GM18858 (cell line): ENCODE data around the gene AMPD3.

Source experiments
- ATAC-seq: cut with Tn5 transposase; IDR thresholded peaks from one replicate; pipeline ENCODE4 v1.9.1; 2021; ENCODE audit not compliant: unreplicated experiment

AMPD3 gene

DNA sequence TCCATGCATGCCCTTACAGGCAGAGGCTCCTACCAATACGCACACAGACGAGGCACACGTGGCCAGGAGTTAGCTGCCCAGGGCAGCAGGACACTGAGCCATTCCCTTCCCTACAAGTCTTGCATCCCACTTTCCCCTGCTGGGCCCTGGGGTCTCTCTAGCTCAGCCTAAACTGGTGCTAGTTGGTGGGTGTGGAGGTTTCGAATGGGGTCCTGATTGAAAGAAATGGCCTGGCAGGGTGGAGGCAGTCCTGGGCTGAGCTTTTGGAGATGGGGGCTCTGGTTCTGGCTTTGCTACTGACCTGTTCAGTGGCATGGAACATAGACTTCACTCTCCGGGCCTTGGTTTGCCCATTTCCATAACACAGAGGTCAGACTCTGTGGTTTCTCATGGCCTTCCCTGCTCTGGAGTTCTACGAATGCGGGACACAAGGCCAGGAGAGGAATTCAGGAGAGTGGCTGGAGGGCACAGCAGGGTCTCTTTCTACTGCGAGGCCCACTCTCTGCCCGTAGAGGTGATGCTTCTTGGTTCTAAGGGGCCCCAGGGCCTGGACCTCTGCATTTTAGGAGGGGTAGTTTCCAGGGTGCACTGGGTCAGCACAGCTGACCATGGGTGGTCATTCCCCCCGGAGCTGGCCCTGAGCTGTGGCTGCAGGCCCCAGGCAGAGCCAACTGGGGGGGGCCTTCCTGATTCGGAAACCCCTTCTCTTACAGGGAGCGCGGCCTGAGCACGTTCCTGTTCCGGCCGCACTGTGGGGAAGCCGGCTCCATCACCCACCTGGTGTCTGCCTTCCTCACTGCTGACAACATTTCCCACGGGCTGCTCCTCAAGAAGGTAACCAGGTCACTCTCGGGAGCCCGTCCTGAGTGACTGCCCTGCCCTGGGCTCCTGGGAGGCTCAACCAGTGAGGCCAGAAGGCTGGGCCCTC lies 46.0 kb downstream of the AMPD3 start:
- ATAC-seq = no peak

DNA sequence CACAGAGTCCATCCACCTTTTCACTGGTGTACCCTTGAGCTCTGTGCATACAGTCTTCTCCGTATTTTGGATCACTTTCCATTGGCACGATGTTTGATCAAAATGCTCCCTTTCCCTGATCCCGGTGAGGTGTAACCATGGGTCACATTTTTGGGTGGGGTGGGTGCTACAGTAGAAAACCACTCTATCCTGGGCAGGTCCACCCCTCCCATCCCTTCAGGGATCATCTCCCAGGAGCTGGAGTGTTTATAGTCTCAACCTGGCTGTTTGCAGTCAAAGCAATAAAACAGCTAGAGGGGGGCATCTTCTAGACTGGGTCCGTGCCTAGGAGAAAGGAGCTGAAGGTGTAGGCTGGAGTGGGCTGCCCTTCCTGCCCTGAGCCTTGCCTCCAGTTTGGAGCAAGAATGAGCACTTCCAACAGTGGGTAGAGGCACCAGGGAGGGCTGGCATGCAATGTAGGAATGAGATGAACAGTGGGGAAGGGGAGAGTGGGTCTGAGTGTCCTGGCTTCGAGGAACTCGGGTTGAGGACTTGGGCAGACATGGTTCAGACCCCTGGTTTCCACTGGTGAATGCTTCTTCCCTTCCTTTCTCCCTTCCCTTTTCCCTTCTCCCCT lies 47.1 kb downstream of the AMPD3 start:
- ATAC-seq = no peak

DNA sequence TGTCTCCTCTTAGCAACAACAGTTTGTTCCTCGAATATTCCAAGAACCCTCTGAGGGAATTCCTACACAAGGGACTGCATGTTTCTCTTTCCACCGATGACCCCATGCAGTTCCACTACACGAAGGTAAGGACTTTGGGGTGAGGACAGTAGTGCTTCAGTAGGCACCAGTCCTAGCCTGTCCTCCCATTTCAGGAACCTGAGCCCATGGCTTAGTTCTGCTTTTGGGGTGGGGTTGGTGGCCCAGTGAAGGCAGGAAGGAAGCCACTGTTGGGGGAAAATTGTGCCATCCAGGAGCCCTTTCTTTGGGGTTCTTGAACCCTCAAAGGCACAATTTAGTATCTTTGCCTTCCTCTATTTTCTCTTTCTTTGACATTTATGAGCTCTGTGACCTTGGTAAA lies 47.7 kb downstream of the AMPD3 start:
- ATAC-seq = no peak

DNA sequence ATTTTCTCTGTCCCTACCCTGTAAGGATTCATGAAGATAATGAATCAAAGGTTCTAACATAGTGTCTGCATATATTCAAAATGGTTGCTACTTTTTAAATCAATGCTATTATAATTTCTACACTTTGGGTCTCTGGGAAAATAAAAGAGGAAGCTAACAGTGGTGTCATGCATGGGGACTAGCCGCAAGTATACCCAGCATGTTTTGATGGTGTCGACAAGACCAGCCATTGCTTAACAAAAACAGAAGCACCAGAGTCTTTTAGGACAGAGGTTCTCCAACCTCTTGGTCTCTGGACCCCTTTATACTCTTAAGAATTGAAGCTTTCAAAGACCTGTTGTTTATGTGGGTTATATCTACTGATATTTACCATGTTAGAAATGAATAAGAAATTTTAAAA lies 48.2 kb downstream of the AMPD3 start:
- no peak for ATAC-seq

DNA sequence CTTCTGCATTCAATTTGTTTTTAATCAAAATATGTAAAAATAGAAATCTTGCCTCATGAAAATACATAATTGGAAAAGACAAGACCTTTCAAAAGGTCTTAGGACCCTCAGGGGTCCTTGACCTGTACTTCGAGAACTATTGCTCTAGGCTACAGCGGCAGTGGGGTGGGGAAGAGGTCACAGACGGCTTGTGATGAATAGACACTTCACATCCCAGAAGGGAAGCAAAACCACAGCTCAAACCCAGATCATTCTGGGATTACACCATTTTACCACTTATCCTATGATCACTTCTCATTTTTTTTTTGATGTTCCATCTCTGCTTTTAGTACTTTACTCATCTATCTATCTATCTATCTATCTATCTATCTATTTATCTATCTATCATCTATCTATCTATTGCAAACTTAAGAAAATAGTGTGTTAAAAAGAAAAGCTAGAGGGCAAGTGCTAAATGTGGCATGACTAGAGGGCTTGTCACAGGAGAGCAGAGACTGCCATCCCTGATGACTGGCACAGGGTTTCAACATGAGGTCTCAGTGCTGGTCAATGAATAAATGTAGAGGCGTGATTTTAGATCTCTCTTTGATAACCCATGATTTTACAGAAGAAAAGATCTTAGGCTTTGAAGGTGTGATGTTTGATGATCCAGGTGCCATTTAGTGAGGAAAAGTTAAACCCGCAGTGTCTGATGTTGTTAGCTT lies 48.9 kb downstream of the AMPD3 start:
- ATAC-seq = no peak

DNA sequence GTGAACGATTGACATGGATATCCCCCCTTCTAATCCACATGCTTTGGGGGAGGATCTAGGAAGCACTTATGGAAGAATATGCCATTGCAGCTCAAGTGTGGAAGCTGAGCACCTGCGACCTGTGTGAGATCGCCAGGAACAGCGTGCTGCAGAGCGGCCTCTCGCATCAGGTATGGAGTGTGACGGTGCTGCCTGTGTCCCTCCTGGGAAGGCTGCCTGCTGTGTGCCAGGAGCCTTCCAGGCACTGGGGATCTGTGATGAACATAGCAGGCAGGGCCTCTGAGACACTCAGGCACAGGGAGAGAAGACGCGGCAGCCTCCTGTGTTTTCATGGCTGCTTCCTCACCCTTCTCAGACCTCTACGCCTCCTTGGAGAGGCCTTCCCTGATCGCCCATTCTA lies 49.4 kb downstream of the AMPD3 start:
- ATAC-seq = no peak

DNA sequence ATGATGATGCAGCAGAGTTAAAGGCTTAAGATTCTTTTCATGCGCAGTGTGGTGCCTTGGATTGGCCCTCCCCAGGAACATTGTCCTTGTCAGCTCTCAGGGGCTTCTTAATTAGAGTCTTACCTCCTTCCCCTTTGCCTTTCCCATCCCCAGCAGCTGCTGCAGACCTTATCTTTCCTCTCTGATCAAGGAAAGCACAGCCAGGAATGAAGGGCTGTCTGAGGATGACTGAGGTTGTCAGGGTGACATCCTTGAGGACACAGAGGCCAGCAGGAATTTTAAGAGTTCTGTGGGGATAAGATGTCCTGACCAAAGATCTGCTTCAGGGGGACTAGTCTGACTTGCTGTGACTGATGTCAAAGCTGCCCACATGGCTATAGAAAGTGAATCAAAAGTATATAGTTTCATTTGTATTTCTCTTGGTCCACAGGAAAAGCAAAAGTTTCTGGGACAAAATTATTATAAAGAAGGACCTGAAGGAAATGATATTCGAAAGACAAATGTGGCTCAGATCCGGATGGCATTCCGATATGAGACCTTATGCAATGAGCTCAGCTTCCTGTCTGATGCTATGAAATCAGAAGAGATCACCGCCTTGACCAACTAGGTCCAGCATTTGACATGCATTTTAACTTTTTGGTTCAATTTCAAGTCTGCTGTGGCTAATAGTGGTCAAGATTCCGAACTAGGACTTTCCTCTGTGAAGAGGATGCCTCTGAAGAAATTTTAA lies 50.4 kb downstream of the AMPD3 start:
- no peak for ATAC-seq

DNA sequence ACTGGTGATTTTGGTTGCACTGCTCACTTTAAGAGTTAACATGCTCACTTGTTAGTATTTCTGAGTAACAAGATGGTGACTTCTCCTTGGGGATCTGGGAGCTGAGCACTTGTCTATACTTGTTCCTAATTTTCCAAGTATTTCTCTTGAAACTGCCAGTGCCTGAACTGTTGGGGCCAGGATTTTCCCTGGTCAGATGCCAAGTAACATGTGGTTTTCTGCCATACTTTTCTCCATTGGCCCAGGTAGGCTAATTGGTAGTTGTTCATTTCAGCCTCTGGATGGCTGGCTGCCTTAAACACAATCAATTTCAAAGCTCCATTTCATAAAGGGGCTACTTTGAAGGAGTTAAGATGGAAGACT lies 50.9 kb downstream of the AMPD3 start:
- no peak for ATAC-seq

DNA sequence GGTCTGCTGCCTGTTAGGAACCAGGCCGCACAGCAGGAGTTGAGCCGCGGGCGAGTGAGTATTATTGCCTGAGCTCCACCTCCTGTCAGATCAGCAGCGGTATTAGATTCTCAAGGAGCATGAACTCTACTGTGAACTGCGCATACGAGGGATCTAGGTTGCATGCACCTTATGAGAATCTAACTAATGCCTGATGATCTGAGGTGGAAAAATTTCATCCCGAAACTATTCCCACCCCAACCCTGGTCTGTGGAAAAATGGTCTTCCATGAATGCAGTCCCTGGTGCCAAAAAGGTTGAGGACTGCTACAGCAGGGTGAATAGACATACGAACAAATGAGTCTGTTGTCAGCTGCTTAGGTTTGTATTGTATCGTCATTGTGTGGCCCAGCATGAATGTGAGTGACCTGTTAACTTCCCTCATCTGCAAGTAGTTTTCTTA lies 56.1 kb downstream of the AMPD3 start:
- no peak for ATAC-seq

DNA sequence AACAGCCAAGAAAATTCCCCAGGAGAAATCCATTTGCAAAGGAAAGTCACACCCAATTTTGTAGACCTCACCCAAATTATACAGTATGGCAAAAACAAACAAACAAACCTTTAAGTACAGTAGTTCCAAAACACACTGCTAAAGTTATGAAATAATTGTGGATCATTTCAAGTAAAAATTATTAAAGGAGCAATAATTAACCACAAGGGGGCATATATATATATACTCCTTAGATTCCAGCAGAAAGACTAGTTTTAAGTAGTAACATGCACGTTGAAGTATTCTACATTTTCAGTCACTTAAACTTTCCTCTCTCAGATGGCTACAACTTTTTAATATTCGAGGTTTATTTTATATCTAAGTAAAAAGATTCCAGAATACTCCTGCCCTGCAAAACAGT lies 59.1 kb downstream of the AMPD3 start:
- ATAC-seq = no peak

DNA sequence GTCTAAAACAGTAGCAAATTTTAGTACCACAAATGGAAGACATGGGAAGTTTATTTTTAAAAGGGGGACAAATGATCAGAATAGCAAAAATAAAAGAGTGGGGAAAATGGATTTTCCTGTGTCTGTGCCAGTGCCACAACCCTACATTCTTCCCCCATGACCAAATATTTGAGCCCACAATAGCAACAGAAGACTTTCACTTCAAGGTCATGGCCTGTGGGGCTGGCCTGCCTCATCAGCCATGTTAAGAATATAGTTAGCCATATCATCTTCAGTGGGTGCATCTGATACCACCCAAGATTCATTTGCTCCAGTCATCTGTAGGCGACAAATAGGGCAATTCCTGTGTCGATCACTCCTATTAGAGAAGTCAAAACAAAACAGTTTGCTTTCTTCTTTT lies 59.6 kb downstream of the AMPD3 start:
- no peak for ATAC-seq

DNA sequence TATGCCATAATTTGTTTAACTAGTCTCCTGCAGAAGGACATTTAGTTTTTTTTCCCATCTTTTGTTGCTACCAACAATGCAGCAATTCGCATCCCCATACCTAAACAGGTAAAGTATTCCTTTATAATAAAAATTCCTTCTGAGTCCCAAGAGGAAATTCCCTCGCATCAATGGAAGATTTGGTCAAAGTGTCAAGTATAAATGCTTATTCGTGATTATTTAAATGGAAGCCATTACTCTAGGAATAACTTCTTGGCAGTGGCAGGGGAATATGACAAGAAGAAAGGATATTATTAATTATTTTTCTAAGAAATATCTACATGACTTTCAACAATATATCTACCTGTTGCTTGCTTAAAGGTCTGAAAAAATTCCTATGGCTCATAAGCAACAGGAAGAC lies 60.4 kb downstream of the AMPD3 start:
- ATAC-seq = no peak

DNA sequence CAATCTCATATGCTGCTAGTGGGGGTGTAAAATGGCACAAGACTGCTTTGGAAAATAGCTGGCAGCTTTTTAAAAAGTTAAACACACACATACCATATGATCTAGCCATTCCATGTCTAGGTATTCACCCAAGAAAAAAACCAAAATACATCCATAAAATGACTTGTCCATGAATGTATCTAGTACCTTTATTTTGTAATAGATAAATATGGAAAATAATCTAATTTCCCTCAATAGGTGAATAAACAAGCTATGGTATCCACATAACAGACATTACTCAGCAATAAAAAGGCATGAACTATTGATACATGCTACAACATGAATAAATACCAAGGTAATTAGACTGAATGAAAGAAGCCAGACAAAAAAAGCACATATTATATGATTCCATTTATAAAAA lies 63.1 kb downstream of the AMPD3 start:
- no peak for ATAC-seq

DNA sequence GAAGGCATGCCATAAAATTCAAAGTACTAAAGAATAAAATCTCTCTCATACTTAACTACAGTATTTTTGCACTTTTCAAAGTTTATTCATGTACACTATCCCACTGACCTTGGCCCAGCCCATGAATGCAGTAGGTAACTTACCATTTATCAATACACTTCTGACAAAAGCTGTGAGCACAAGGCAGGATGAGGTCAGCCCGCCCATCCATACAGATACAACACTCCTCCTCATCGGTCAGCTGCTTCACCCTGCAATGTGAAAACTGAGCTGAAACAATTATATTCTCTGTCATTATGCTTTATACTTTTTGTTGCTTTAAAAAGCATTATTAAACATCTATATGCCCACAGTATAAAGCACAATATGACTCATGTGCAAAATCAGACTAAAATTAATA lies 63.8 kb downstream of the AMPD3 start:
- ATAC-seq = no peak

DNA sequence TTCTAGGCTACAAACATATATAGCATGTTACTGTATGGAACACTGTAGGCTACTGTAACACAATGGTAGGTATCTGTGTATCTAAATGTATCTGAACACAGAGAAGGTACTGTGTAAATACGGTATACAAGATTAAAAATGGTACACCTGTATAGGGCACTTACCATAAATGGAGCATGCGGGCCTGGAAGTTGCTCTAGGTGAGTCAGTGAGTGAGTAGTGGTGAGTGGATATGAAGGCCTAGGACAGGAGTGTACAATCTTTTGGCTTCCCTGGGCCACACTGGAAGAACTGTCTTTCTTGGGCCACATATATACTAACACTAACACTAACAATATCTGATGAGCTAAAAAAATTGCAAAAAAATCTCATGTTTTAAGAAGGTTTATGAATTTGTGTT lies 64.6 kb downstream of the AMPD3 start:
- ATAC-seq = no peak

DNA sequence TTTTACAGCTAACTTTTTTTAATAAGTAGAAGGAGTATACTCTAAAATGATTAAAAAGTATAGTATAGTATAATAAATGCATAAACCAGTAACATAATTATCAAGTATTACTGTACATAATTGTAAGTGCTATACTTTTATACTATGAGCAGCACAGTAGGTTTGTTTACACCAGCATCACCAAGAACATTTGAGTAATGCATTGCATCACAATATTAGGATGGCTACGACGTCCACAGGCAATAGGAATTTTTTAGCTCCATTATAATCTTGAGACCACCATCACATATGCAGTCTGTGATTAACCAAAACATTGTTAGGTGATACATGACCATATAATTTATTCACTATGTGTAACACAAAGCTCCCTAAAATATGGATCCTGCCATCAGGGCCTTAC lies 65.5 kb downstream of the AMPD3 start:
- ATAC-seq = no peak

DNA sequence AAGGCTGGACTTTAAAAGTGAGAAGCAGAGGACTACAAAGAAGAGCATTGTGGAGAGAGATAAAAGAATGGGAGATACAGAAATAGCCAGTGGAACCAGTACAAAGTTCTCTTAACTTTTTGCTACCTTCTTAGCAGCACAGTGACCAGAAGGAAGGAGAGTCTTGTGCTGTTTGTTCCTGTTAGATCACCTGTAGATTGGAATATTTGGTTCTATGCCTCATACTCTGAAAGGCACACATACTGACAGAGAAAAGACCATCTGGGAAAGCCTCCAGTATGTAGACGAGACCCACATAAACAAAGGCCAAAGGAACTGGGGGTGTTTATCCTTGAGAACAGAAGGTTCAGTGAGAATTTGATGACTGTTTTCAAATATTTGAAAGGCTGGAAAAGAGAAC lies 67.2 kb downstream of the AMPD3 start:
- ATAC-seq = no peak

DNA sequence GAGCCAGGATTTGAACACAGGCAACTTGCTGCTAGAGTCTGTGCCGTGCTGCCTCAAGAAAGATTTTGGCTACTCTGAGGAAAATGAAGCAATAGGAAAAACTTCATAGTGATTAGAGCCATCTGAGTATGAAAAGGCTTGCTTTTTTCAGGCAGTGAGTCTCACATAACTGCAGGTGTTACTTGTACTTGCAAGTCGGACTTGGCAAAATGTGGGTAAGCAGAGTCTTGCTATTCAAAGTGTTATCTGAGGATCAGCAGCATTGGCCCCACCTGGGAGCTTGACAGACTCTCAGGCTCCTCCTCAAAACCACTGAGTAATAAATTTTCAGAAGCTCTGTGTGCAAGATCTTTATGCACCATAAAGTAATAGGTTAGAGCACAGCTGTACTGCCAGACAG lies 67.9 kb downstream of the AMPD3 start:
- no peak for ATAC-seq

DNA sequence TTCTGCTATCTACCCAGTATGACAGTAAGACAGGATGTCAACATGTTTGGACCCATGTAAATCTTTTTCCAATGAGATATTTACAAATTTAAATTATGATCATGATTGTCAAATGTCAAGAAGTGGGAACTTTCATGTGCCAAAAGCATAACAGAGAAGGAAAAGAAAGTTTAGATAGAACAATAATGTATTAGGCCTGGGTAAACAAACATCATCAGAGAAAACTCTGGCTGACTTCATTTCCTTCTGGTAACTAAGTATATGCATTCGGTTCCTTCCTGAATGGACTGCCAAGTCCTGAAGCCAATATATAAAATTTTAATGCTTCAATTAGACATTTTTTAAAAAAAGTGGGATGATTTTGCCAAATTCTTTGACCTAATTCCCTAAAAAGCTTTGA lies 69.4 kb downstream of the AMPD3 start:
- no peak for ATAC-seq

DNA sequence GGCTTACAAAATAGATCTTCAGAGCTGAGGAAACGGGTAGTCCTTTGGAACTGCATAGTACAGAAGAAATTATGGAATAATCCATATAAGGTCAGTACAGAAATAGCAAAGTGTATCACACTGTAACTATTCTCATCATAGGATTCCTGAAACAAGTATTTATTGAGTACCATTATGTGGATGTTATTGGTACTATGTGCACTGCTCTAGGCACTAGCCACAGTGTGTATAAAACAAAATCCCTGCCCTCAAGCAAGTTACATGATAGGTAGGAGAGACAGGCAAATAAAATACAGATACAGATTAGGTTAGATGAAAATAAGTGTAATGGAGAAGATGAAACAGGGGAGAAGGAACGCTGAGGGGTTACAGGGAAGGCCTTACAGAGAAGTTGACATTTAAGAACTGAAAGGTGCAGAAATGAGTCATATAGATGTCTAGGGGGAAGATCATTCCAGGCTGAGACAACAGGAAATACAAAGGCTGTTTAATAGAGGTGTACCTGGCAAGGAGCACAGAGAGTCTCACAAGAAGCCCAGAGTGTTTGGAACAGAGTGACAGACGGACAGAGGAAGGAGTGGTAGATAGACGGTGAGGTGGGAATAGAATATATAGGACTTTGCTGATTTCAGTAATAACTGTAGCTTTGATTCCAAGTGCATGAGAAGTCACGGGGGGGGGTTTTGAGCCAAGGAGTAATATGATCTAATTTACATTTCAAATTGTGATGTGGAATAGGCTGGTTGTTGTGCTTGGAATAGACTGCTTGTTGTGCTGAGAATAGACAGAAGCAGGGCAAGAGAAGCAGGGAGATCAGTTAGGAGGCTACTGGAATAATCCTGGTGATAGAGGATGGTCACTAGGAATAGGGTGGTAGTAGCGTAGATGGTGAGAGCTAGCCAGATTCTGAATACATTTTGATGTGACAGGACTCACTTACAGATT lies 72.2 kb downstream of the AMPD3 start:
- ATAC-seq = peak; percentile 91
